Muscle layer of duodenum (tissue), 2 donors: ENCODE data around the gene PIK3R1.

Experiments used
- H3K27ac ChIP-seq: one replicate; pipeline ENCODE4 v1.7.0; 2013; ENCODE audit warnings: mild to moderate bottlenecking, low read length
- H3K27me3 ChIP-seq: one replicate; pipeline ENCODE4 v1.7.0; 2013; ENCODE audit warnings: low read depth, mild to moderate bottlenecking, control low read depth, low read length
- H3K36me3 ChIP-seq, 2 donors: one replicate each; pipeline ENCODE4 v1.7.0; 2013; ENCODE audit warnings: low read length in 2 of 2, control low read depth in 1 of 2, mild to moderate bottlenecking in 1 of 2; ENCODE audit not compliant: insufficient read depth in 2 of 2, control insufficient read depth in 1 of 2
- H3K4me1 ChIP-seq, 2 donors: one replicate each; pipeline ENCODE4 v1.7.0; 2013; ENCODE audit warnings: low read length in 2 of 2, mild to moderate bottlenecking in 2 of 2, control low read depth in 1 of 2, moderate library complexity in 1 of 2; ENCODE audit not compliant: insufficient read depth in 2 of 2, control insufficient read depth in 1 of 2
- H3K4me3 ChIP-seq, 2 donors: one replicate each; pipeline ENCODE4 v1.7.0; 2013; ENCODE audit warnings: low read length in 2 of 2, low read depth in 1 of 2, mild to moderate bottlenecking in 1 of 2
- H3K9me3 ChIP-seq, 2 donors: one replicate each; pipeline ENCODE4 v1.7.0; 2013; ENCODE audit warnings: low read length in 2 of 2, control low read depth in 1 of 2, mild to moderate bottlenecking in 1 of 2; ENCODE audit not compliant: control insufficient read depth in 1 of 2
- donor health status: healthy.

The PIK3R1 gene

GRCh38 chr5:68345582-68345981 is 130.0 kb downstream of the PIK3R1 start:
- H3K9me3 ChIP-seq, result no peaks in the 10 kb centered on the region
- H3K36me3 ChIP-seq, result no peaks in the 10 kb centered on the region
- no peaks in the 10 kb centered on the region for H3K27me3 ChIP-seq
- H3K4me1 ChIP-seq, result no peaks in the 10 kb centered on the region
- no peak overlapping the region for H3K4me3 ChIP-seq
- H3K27ac ChIP-seq, result no peak overlapping the region

- no peaks in the 10 kb centered on the region for H3K27me3 ChIP-seq
- H3K36me3 ChIP-seq, result no peaks in the 10 kb centered on the region
- no peaks in the 10 kb centered on the region for H3K9me3 ChIP-seq
- no peak overlapping the region for H3K27ac ChIP-seq
- H3K4me1 ChIP-seq, result no peaks in the 10 kb centered on the region
- no peak overlapping the region for H3K4me3 ChIP-seq
Measured at GRCh38 chr5:68347536-68347935, 132.0 kb downstream of the PIK3R1 start.

- no peaks in the 10 kb centered on the region for H3K36me3 ChIP-seq
- no peak overlapping the region for H3K4me3 ChIP-seq
- H3K4me1 ChIP-seq, result no peaks in the 10 kb centered on the region
- H3K9me3 ChIP-seq, result no peaks in the 10 kb centered on the region
- H3K27ac ChIP-seq, result no peak overlapping the region
- H3K27me3 ChIP-seq, result no peaks in the 10 kb centered on the region
Measured at GRCh38 chr5:68348447-68349222, 133.1 kb downstream of the PIK3R1 start.

GRCh38 chr5:68350176-68350575 is 134.6 kb downstream of the PIK3R1 start:
- Histone ChIP-seq H3K4me3 (no peak overlapping the region), H3K4me1 (no peaks in the 10 kb centered on the region), H3K27ac (no peak overlapping the region), H3K27me3 (no peaks in the 10 kb centered on the region), H3K36me3 (no peaks in the 10 kb centered on the region), H3K9me3 (no peaks in the 10 kb centered on the region)
